ENCODE data around the gene SOX12. TPM values are rescaled to one million over a fixed set of nuclear protein-coding genes. Genes with fewer than 3 reads are reported as not detected.

The SOX12 gene
- 4.4 and 8.1 TPM in 2 replicates for total RNA-seq

DNA sequence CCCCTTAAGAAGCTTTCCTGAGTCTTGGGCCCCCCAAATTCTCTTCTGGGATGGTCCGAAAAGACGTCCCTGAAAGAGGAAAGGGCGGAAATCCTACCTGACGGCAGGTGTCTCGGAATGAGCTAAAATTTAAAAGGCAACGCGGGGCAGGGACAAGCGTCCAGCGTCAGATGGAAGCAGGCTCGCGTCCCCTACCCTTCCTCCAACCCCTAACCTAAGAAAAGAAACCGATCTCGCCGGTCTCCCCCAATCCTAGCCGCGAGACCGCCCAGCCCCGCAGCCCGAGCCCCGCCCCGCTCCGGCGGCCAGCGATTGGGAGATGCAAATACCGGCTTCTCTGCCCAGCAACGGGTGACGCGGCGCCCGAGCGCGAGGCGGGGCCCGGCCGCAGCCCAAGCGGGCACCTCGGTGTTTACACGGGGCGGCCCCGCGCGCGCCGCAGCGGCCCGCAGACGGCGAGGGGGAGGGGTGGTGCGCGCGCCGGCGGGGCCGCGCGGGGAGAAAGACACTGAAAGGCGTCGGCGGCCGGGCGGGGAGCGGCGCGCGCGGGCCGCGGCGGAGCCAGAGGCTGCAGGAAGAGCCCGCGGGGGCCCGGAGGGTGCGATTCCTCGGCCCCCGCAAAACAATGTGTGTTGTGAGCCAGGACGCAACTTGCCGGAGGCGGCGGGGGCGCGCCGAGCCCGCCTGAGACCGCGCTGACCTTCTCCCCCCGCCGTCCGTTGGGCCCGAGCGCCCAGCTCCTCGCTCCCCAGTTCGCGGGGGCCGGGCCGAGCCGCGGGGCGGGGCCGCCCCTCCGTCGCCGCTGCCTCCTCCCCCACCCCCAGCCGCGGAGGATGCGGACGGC, at the start of gene SOX12:
Gene SOX12 (plus strand): TSS at position 508 of the 844 bp plus-strand sequence. CDS start 373 bp downstream, outside the sequence.
- DNase-seq: peak; percentile 96

DNA sequence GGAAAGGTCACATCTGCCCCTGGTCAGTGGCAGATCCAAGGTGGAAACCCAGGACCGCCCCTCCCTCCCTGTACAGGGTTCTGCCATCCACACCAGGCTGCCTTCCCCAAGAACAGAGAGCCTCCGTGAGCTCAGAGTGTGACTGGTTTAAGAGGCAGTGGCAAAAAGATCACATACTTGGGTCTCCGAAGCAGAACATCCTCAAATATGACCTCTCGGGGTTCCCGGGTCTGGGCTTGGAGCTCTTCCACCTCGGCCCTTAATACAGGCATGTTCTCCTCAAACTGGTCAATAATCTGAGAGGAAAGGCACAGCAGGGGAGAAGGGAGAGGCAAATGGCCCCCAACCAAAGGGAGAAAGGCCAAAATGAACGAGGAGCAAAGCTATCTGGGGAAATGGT, 49.6 kb upstream of the SOX12 start:
- no peak for DNase-seq

DNA sequence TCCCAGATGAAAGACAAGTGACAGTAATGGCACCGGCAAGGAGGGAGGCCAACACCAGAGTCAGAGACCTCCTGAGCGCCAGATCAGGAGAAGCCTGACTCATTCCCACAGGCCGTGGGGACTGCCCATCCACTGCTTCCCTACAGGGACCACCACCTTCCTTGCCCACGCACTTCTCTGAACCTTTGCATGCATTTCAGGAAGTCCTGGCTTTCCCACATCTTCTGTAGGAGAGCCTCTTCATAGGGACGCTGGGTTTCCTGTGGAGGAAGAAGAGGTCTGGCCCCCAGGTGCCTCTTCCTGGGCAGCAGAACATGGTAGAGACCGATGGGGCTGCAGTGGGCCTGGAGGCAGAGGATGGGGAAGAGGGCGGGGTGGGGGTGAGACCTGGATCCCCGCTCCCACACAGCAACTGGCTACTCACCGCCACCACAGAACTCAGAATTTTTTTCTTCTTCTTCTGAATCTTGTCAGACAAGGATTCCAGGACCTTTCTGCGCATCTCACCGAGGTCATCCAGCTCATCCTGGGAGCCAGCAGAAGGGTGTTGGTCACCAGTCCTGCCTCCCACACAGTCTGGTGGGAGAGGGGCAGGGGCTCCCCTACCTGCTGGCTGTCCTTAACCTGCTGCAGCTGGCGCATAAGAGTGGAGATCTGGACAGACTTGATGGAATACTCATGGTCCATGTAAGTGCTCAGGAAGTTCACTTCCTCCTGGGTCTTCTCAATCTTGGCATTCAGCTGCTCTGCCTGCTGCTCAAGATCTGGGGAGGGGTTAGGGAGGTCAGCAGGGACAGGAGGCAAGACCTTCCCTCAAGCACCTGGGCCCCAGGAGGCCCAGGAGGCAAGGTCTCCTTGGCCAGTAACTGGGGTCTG, 48.5 kb upstream of the SOX12 start:
- DNase-seq: no peak

DNA sequence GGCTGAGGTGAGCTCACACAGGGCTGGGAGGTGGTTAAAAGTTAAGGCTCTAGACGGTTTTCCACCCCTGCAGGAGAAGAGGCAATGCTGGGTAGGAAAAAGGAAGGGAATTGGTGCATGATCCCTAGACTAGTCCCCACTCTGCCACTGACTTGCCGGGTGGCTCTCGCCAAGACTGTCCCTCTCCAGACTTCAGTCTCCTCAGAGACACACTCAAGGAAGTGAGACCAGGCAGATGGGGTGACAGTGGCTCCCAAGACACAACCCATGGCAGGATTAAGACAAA, 47.9 kb upstream of the SOX12 start:
- DNase-seq: no peak

DNA sequence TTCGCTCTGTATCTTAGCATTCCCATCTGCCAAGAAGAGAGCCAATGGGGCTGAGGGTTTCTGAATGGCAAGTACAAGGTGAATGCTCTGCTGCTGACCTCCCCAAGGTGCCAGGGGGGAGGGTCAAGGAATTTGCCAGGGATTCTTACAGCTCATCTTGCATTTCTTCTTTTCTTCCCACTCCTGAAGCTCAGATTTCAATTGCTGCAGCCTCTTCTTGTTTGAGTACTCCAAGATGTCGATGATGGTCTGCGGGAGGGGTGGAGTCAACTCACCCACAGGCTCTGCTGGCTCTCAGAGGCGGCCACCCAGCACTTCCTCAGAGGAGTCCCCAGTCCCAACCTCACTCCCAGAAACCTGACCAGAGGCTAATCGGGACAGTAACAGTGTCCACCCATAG, 47.2 kb upstream of the SOX12 start:
- DNase-seq: no peak

DNA sequence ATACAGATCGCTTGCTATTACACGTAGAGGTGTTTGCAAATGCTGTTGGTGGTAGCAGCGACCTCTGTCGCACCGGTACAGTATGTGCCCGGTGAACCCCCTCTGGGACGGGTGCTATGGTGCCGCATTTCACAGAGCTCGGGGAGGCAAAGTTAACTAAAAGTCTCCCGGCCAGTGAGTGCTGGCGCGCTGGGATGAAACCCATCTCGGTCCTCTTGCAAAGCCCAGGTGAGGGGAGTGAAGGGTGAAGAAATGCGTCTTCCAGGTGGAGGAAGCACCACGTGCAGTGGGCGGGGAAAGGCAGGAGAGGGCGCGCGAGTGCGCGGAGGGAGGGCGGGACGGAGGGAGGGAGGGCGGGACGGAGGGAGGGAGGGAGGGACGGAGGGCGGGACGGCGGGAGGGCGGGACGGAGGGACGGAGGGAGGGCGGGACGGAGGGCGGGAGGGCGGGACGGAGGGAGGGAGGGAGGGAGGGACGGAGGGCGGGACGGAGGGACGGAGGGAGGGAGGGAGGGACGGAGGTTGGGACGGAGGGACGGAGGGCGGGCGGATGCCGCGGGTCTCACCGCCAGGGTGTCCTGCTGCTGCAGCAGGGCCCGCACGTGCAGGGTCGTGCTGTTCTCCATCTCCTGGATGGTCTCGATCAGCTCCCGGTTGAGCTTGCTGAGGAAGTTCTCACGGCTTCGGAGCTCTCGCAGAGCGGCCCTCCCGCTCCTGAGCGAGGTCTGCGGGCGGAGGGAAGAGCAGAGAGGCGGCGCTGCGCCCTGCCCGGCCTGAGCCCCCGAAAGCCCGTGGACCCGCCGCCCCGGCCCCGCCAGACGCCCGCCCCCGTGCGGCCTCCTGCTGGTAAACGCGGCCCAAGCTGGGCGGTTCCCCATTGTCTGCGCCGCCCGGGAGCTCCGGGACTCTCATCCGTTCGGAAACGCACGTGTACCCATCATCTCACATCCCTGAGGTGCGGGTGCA, 46.5 kb upstream of the SOX12 start:
- DNase-seq: peak; percentile 67

DNA sequence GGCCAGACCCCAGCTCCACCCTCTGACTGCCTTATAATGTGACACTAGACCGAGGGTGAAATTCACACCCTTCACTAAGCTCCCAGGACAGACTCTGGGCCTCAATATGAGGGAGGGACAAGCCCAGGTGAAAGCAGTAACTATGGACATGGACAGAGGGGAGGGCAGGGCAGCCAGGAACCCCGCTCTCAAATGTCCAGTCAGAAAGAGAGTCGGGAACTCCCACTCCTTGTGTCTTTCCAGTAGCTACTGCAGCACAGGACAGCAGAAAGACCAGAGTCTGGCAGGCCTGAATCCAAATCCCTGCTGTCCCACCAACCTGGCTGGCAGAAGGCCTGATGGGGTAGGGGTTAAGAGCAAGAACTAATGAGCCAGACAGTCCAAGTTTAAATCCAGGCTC, 41.2 kb upstream of the SOX12 start:
- no peak for DNase-seq

DNA sequence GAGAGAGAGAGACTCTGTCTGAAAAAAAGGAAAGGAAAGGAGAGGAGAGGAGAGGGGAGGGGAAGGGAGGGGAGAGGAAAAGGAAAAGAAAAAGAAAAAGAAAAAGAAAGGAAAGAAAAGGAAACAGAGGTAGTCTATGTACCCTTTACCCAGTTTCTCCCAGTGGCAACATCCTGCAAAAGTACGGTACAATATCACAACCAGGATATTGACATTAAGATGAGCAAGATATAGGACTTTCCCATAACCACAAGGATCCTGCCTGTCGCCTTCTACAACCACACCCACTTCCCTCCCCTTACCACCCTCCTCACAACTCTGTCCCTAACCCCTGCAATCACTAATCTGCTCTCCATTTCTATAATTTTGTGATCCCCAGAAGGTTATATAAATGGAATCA, 38.8 kb upstream of the SOX12 start:
- no peak for DNase-seq

DNA sequence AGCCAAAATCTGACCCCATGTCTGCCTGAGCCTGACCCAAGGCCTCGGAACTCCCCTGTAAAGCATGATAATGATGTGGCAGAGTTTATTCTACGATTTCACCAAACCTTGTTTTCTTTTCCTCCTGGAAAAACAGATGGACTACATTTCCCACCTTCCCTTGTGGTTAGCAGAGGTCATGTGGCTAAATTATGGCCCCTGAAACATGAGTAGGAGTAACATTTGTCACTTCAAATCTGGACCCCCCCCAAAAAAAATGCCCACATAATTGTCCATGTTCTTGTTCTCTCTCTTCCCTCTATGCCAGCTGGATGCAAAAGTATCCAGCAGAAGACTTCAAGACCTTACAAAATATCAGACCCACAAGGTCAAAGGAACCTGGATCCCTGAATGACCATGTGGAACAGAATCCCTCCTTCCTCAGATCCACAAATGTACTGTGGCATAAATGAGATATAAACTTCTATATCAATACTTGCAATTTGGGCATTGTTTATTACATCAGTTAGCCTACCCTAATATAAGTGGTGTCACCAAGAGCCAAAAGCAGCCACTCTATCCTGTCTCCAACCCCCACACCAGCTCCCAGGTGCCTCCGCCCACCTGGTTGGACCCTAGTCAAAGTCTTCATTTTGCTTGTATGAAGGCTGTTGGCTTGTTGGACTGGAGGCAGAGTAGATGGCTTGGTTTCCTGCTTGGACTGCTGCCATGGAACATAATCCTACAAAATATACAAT, 36.2 kb upstream of the SOX12 start:
- DNase-seq: peak; percentile 25

DNA sequence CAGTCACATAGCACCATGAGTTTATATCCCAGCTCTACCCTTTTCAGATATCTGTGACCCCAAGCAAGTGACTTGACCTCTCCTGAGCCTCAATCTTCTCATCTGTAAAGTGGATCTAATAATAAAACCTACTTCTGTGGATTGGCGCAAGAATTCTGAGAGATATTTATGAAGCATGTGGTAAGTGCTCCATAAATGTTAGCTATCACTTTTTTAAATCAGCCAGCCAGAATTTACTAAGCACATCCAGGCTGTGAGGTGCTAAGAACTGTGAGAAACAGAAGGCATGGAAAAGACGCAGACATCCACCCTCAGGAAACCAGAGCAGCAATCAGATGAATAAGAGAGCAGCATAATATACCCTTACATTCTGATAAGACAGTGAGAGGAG, 35.7 kb upstream of the SOX12 start:
- DNase-seq: no peak

DNA sequence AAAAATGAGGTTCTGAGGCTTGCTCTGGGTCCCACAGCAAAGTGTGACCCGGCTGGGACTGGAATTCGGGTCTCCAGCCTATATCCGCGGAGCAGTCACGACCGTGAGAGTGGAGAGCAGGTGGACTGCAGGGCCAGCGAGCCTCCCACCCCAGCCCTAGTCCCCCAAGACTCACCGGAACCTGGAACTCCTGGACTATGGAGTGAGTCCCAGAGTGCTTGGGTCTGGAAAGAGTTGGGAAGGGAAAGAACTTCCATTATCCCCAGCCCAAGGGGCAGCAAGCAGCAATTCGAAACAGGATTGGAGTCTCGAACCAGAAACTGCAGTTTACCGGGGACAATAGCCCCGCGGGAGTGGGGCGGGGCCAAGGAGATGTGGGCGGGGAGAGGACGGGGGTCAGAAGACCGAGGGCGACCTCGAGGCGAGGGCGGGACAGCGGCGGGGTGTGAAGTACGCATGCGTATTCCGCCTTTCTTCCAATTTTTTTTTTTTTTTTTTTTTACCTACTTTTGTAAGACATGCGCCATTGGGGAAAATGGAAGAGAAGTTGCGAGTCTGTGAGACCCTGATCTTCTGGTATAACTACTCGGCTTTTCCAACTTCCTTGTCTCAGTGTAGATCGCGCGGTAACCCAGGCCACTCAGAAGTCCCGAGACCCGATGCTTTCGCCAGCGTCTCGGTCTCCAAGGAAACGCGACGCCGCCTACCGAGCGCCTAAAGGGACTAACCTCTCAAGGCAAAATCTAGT, 35.1 kb upstream of the SOX12 start, which contains the start of gene C20orf96:
Gene C20orf96 (minus strand): TSS at position 667 of the 748 bp plus-strand sequence. CDS start 140 bp downstream, at position 527.
- peak; percentile 96 for DNase-seq

DNA sequence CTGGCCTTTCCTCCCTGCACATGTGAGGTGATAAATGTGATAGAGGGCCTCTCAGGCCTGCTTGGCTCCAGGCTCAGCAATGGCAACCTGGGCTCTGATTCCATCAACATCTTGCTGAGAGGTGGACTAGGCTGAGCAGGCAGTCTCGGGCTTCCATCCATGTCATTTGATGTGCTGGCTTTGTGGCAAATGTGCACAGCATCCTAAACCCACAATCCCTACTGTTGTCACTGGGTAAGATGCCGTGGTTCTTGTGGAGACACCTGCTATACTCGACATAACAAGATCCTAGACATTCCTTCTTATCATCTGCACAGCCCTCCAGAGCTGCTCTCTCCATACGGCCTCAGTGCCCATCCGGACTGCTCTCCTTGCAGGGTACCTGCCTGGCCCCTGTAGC, 30.8 kb upstream of the SOX12 start:
- no peak for DNase-seq

DNA sequence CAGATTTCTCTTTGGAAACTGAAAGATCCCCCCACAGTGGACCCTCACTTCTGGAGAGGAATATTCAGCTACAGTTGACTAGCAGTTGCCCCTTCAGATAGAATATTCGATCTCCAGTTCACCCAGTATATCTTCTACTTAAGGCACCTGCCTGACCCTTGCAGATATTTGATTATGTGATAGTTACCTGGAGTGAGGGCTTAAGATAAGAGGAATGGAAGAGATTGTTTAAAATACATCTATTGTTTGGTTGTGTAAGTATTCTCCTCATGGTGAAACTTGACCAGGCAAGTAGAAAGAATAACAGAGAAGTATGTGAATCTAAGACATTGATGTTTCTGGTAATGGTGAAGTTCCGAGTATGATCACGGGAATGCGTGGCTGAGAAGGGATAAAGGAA, 29.5 kb upstream of the SOX12 start:
- no peak for DNase-seq

DNA sequence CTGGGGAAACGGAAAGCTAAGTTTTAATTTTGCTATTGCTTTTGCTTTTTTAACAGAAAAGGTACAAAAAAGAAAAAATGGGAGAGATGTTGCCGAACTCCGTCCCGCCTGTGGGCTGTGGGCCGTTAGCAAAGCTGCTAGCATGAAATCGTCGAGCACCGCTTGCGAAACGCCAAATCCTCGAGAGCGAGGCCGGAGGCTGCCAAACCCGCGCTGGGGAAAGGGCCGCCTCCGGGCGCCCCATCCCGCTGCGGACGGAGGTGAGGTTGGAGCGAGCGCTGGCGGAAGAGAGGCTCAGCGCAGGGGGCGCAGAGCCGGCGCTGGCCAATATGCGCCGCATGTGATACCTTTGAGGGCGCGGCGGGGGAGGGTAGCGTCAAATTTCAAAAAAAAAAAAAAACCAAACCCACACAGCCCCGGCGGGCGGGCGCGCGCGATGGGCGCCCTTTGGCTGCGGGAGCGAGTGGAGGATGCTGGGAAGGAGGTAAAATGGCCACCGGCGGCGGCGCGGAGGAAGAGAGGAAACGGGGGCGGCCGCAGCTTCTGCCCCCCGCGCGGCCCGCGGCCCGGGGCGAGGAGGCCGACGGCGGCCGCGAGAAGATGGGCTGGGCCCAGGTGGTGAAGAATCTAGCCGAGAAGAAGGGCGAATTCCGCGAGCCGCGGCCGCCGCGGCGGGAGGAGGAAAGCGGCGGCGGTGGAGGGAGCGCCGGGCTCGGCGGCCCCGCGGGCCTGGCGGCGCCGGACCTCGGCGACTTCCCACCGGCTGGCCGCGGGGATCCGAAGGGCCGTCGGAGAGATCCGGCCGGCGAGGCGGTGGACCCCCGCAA, 28.0 kb upstream of the SOX12 start, which contains the start of gene ZCCHC3:
Gene ZCCHC3 (plus strand): TSS at position 473 of the 827 bp plus-strand sequence. CDS start 17 bp downstream, at position 490.
- peak; percentile 90 for DNase-seq

DNA sequence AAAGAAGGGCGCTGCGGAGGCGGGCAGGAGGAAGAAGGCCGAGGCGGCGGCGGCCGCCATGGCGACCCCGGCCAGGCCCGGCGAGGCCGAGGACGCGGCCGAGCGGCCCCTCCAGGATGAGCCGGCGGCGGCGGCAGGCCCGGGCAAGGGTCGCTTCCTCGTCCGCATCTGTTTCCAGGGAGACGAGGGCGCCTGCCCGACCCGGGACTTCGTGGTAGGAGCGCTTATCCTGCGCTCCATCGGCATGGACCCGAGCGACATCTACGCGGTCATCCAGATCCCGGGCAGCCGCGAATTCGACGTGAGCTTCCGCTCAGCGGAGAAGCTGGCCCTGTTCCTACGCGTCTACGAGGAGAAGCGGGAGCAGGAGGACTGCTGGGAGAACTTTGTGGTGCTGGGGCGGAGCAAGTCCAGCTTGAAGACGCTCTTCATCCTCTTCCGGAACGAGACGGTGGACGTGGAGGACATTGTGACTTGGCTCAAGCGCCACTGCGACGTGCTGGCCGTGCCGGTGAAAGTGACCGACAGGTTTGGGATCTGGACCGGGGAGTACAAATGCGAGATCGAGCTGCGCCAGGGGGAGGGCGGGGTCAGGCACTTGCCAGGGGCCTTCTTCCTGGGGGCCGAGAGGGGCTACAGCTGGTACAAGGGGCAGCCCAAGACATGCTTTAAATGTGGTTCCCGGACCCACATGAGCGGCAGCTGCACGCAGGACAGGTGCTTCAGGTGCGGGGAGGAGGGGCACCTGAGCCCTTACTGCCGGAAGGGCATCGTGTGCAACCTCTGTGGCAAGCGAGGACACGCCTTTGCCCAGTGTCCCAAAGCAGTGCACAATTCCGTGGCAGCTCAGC, 27.2 kb upstream of the SOX12 start:
- peak; percentile 81 for DNase-seq

DNA sequence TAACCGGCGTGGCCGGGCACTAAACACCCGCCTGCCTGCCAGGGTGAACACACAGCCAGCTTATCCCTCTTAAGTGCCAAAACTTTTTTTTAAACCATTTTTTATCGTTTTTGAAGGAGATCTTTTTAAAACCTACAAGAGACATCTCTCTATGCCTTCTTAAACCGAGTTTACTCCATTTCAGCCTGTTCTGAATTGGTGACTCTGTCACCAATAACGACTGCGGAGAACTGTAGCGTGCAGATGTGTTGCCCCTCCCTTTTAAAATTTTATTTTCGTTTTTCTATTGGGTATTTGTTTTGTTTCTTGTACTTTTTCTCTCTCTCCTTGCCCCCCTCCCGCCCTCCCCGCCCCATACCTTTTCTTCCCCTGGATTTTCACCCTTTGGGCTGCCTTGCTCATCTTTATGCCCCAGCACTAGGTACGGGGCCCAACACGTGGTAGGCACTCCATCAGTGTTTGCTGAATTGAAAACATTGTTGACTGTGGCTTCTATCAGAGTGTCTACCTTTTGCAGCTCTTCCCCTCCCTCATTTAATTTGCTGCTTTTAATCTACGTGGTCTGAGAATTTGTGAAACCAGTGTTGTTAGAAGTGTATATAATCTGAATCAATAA, 26.5 kb upstream of the SOX12 start:
- DNase-seq: peak; percentile 14

DNA sequence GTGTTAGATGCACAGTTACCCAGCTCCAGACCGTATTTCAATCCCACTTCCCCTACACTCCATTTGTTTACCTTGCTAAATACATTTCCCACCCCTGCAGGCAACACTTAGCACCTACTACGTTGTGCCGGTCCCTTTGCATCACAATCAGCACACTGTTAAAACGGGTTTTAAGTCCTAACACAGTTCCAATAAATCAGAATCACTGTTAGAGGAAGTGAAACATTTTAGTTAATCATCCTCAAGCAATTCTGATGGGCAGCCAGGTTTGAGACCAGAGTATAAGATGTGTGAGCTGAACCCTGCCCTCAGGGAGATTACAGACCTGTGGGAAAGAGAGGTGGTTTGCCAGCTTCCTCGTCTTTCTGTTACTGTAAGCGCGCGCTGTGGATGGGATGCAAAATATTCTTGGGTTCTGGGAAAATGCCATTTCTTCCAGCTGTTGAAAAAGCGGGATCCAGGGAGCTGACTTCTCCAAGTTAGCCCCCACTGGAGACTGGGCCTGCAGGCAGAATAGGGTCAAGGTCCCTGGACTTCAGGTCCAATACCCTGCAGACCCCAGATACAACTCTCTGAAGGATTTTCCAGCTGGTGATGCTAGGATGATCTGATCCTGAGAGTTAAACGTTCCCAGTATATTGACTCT, 24.9 kb upstream of the SOX12 start:
- DNase-seq: peak; percentile 11

All from dermis blood vessel endothelial cell (primary cell).